GM18498 (cell line): Measurements from ENCODE around the gene PIF1.

ENCODE experiments used
- ATAC-seq: cut with Tn5 transposase; IDR thresholded peaks from one replicate; pipeline ENCODE4 v1.9.1; 2021; ENCODE audit warnings: mild to moderate bottlenecking, moderate library complexity; ENCODE audit not compliant: unreplicated experiment

PIF1 gene

GRCh38 chr15:64825431-64826294 lies at the start of gene PIF1:
Gene PIF1 (minus strand): TSS chr15:64825647. CDS start chr15:64824335, 1,312 bp downstream.
- ATAC-seq: peak; percentile 87

- ATAC-seq: no peak
Observed at GRCh38 chr15:64870353-64870752, 44.9 kb upstream of the PIF1 start.

GRCh38 chr15:64869501-64869900 lies 44.1 kb upstream of the PIF1 start:
- no peak for ATAC-seq

GRCh38 chr15:64865998-64866520 lies 40.6 kb upstream of the PIF1 start:
- no peak for ATAC-seq

- ATAC-seq: no peak
Observed at GRCh38 chr15:64865126-64865997, 39.9 kb upstream of the PIF1 start.

- no peak for ATAC-seq
Observed at GRCh38 chr15:64864068-64864467, 38.6 kb upstream of the PIF1 start.

GRCh38 chr15:64862408-64862807 lies 37.0 kb upstream of the PIF1 start:
- ATAC-seq: no peak

- no peak for ATAC-seq
Observed at GRCh38 chr15:64861960-64862359, 36.5 kb upstream of the PIF1 start.

GRCh38 chr15:64861331-64861730 lies 35.9 kb upstream of the PIF1 start:
- ATAC-seq: no peak

GRCh38 chr15:64859226-64859625 lies 33.8 kb upstream of the PIF1 start:
- no peak for ATAC-seq

- no peak for ATAC-seq
Observed at GRCh38 chr15:64858021-64858575, 32.7 kb upstream of the PIF1 start.

- no peak for ATAC-seq
Observed at GRCh38 chr15:64857421-64857820, 32.0 kb upstream of the PIF1 start.

- ATAC-seq: no peak
Observed at GRCh38 chr15:64856429-64857145, 31.1 kb upstream of the PIF1 start.

- no peak for ATAC-seq
Observed at GRCh38 chr15:64855205-64855975, 29.9 kb upstream of the PIF1 start.

- no peak for ATAC-seq
Observed at GRCh38 chr15:64854526-64854925, 29.1 kb upstream of the PIF1 start.

GRCh38 chr15:64854041-64854440 lies 28.6 kb upstream of the PIF1 start:
- ATAC-seq: no peak

GRCh38 chr15:64851503-64851840 lies 26.0 kb upstream of the PIF1 start:
- no peak for ATAC-seq

GRCh38 chr15:64850778-64851502 lies 25.5 kb upstream of the PIF1 start:
- ATAC-seq: no peak
